Gastrocnemius medialis (tissue), 4 donors: Measurements from ENCODE around the gene MOGAT1.

Experiments used
- CTCF ChIP-seq, 5 experiments: fragments of 450-650 bp in 3 of 5; fragments of 200-600 bp in 2 of 5; sonication (generic) in 2 of 5; IDR thresholded peaks in 4 of 5; conservative IDR thresholded peaks in 1 of 5; 1 replicate in 4 of 5; 2 replicates in 1 of 5; pipeline ENCODE4 v1.5.1; 2016 to 2019; ENCODE audit warnings: antibody characterized with exemption in 5 of 5, mild to moderate bottlenecking in 3 of 5, moderate library complexity in 3 of 5
- POLR2A ChIP-seq, 2 donors: fragments of 450-650 bp; IDR thresholded peaks; one replicate each; pipeline ENCODE4 v1.6.1; 2017; ENCODE audit warnings: antibody characterized with exemption in 2 of 2, mild to moderate bottlenecking in 2 of 2, moderate library complexity in 2 of 2

GRCh38 chr2:222713002-222713401 is 41.5 kb downstream of the MOGAT1 start:
- TF ChIP-seq CTCF (IDR thresholded peaks at IDR 0.05 in 4 of 5, conservative IDR thresholded peaks at IDR 0.05 in 1 of 5) (no peak), POLR2A (IDR thresholded peaks at IDR 0.05) (no peak)
